BE2C (cell line): ENCODE results near the gene TPBGL.

Experiments used
- DNase-seq: peaks from one replicate; pipeline ENCODE4 v3.0.0-alpha.2; 2020
- H3K27me3 ChIP-seq: fragments of 250-450 bp; sonication (Bioruptor Pico); 2 replicates; pipeline ENCODE4 v1.5.1; 2020; ENCODE audit warnings: mild to moderate bottlenecking
- H3K36me3 ChIP-seq: fragments of 250-450 bp; sonication (Bioruptor Pico); 2 replicates; pipeline ENCODE4 v1.5.1; 2020; ENCODE audit warnings: mild to moderate bottlenecking
- H3K4me1 ChIP-seq: fragments of 250-450 bp; sonication (Bioruptor Pico); 2 replicates; pipeline ENCODE4 v1.5.1; 2020
- H3K4me3 ChIP-seq: 2 replicates; pipeline ENCODE4 v1.5.1; 2011; ENCODE audit warnings: low read depth, low read length
- H3K9me3 ChIP-seq: fragments of 250-450 bp; sonication (Bioruptor Pico); 2 replicates; pipeline ENCODE4 v1.5.1; 2020
- TF ChIP-seq, protein P1 (sequence below): IDR thresholded peaks from 2 replicates; pipeline ENCODE4 v1.5.1; 2012; ENCODE audit warnings: mild to moderate bottlenecking, low read depth, low read length

Gene TPBGL

GRCh38 chr11:75287579-75287978 is 47.0 kb downstream of the TPBGL start:
- Histone ChIP-seq H3K4me3 (no peak overlapping the region), H3K9me3 (no peaks in the 10 kb centered on the region), H3K4me1 (peaks cover 10% of the 10 kb centered on the region), H3K27me3 (no peaks in the 10 kb centered on the region), H3K36me3 (peaks cover 47% of the 10 kb centered on the region)
- TF ChIP-seq, protein P1, sequence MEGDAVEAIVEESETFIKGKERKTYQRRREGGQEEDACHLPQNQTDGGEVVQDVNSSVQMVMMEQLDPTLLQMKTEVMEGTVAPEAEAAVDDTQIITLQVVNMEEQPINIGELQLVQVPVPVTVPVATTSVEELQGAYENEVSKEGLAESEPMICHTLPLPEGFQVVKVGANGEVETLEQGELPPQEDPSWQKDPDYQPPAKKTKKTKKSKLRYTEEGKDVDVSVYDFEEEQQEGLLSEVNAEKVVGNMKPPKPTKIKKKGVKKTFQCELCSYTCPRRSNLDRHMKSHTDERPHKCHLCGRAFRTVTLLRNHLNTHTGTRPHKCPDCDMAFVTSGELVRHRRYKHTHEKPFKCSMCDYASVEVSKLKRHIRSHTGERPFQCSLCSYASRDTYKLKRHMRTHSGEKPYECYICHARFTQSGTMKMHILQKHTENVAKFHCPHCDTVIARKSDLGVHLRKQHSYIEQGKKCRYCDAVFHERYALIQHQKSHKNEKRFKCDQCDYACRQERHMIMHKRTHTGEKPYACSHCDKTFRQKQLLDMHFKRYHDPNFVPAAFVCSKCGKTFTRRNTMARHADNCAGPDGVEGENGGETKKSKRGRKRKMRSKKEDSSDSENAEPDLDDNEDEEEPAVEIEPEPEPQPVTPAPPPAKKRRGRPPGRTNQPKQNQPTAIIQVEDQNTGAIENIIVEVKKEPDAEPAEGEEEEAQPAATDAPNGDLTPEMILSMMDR = no peak
- no peak for DNase-seq

DNA sequence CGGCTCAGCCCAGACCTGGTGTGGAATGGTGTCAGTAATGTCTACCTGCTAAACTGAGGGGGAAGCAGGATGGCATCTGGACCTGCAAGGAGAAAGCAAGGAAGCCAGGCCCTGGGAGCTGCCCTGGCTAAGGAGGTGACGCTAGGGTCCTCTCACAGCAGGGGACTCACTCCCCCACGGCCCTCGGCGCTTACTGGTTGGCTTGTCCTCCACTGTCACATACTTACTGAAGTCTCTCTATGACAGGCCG is 48.9 kb downstream of the TPBGL start:
- H3K4me1 ChIP-seq = no peaks in the 10 kb centered on the region; the same call in 1 of the 2 replicates
- no peaks in the 10 kb centered on the region for H3K27me3 ChIP-seq
- no peak for DNase-seq
- H3K36me3 ChIP-seq = peaks cover 39% of the 10 kb centered on the region
- TF ChIP-seq, protein P1 = no peak
- no peak overlapping the region for H3K4me3 ChIP-seq
- H3K9me3 ChIP-seq = no peaks in the 10 kb centered on the region

GRCh38 chr11:75289919-75290318 is 49.3 kb downstream of the TPBGL start:
- Histone ChIP-seq H3K36me3 (peaks cover 38% of the 10 kb centered on the region), H3K4me3 (no peak overlapping the region), H3K9me3 (no peaks in the 10 kb centered on the region), H3K4me1 (no peaks in the 10 kb centered on the region; the same call in 1 of the 2 replicates), H3K27me3 (no peaks in the 10 kb centered on the region)
- TF ChIP-seq, protein P1 = no peak
- no peak for DNase-seq

DNA sequence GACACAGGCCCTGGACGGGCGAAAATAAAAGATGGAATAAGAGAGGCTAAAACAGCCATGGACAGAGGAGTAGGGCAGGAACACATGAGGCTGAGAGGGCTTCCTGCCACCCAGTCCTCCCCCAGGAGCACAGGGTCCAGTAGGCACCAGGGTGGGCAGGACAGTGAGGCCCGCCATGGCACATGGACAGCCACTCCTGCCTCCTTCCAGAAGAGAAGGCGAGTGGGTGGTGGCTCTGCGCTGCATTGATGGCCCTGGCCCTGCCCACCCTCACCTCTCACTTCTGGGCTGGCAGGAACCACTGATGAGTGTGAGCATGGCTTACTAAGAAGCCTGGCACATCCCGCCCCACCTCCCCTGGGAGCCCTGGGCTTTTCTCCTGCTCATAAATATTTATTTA is 51.2 kb downstream of the TPBGL start:
- Histone ChIP-seq H3K4me1 (no peaks in the 10 kb centered on the region; the same call in 1 of the 2 replicates), H3K36me3 (peaks cover 38% of the 10 kb centered on the region)
- DNase-seq = no peak

GRCh38 chr11:75292943-75293342 is 52.4 kb downstream of the TPBGL start:
- H3K36me3 ChIP-seq = peaks cover 27% of the 10 kb centered on the region
- DNase-seq = no peak
- no peaks in the 10 kb centered on the region for H3K27me3 ChIP-seq
- H3K9me3 ChIP-seq = no peaks in the 10 kb centered on the region
- no peak overlapping the region for H3K4me3 ChIP-seq
- no peaks in the 10 kb centered on the region; the same call in 1 of the 2 replicates for H3K4me1 ChIP-seq
- TF ChIP-seq, protein P1 = no peak

More for the DNA sequence above, 51.2 kb downstream of the TPBGL start:
- Histone ChIP-seq H3K27me3 (no peaks in the 10 kb centered on the region), H3K9me3 (no peaks in the 10 kb centered on the region), H3K4me3 (no peak overlapping the region)
- TF ChIP-seq, protein P1 = no peak
